GM06990 (cell line): ENCODE results near the gene RALGPS2.

Experiments
- DNase-seq: peaks from one replicate; pipeline ENCODE4 v3.0.0-alpha.2; 2011; ENCODE audit not compliant: insufficient read length; ENCODE audit errors: extremely low read depth
- H3K27me3 ChIP-seq: replicated peaks from 2 replicates; pipeline ENCODE4 v1.6.0; 2011; ENCODE audit warnings: low read length; ENCODE audit not compliant: control insufficient read depth, insufficient read depth
- H3K36me3 ChIP-seq: 2 replicates; pipeline ENCODE4 v1.5.1; 2011; ENCODE audit warnings: low read length; ENCODE audit not compliant: control insufficient read depth, insufficient read depth
- H3K4me3 ChIP-seq: replicated peaks from 2 replicates; pipeline ENCODE4 v1.5.1; 2011; ENCODE audit warnings: low read depth, mild to moderate bottlenecking, control low read depth, low read length
- CTCF ChIP-seq: IDR thresholded peaks from 2 replicates; pipeline ENCODE4 v1.5.1; 2011; ENCODE audit warnings: low read length, control low read depth, mild to moderate bottlenecking, inconsistent platforms; ENCODE audit not compliant: insufficient read depth, poor library complexity, severe bottlenecking

RALGPS2 gene

GRCh38 chr1:178927003-178927402 lies 202.0 kb downstream of the RALGPS2 start:
- no peaks in the 10 kb centered on the region for H3K36me3 ChIP-seq
- TF ChIP-seq CTCF, result no peak

GRCh38 chr1:178928041-178928440 lies 203.0 kb downstream of the RALGPS2 start:
- Histone ChIP-seq H3K36me3 (no peaks in the 10 kb centered on the region), H3K27me3 (no peaks in the 10 kb centered on the region), H3K4me3 (no peak overlapping the region)
- no peak for TF ChIP-seq CTCF
- no peak for DNase-seq

More at GRCh38 chr1:178927003-178927402, 202.0 kb downstream of the RALGPS2 start:
- Histone ChIP-seq H3K4me3 (no peak overlapping the region), H3K27me3 (no peaks in the 10 kb centered on the region)
- DNase-seq, result no peak

- TF ChIP-seq CTCF, result no peak
- no peak for DNase-seq
- H3K4me3 ChIP-seq, result no peak overlapping the region
- no peaks in the 10 kb centered on the region for H3K27me3 ChIP-seq
- no peaks in the 10 kb centered on the region for H3K36me3 ChIP-seq
These were observed 203.9 kb downstream of the RALGPS2 start for GRCh38 chr1:178928976-178929375.

GRCh38 chr1:178931858-178932551 lies 207.0 kb downstream of the RALGPS2 start:
- no peak for TF ChIP-seq CTCF
- H3K4me3 ChIP-seq, result no peak overlapping the region
- H3K36me3 ChIP-seq, result no peaks in the 10 kb centered on the region
- no peak for DNase-seq
- H3K27me3 ChIP-seq, result no peaks in the 10 kb centered on the region

- Histone ChIP-seq H3K27me3 (no peaks in the 10 kb centered on the region), H3K4me3 (no peak overlapping the region), H3K36me3 (no peaks in the 10 kb centered on the region)
- DNase-seq, result no peak
- no peak for TF ChIP-seq CTCF
These were observed 207.5 kb downstream of the RALGPS2 start for GRCh38 chr1:178932552-178932906.

- DNase-seq, result no peak
- no peak overlapping the region for H3K4me3 ChIP-seq
- TF ChIP-seq CTCF, result no peak
- no peaks in the 10 kb centered on the region for H3K36me3 ChIP-seq
- no peaks in the 10 kb centered on the region for H3K27me3 ChIP-seq
These were observed 208.1 kb downstream of the RALGPS2 start for GRCh38 chr1:178933105-178933561.
